Activated CD8-positive, alpha-beta memory T cell treated with anti-CD3 and anti-CD28 coated beads, Interleukin-2, amount 10 ng/mL, durations not matched to agents 7 days and 5 days (primary cell): Measurements from ENCODE around the gene PC. TPM values are rescaled to one million over a fixed set of nuclear protein-coding genes. Genes with fewer than 3 reads are reported as not detected.

Experiments used
- ATAC-seq: fragments of 150-1000 bp; cut with Tn5 transposase; one replicate; pipeline ENCODE4 v1.10.0; 2021; ENCODE audit warnings: moderate library complexity
- CTCF ChIA-PET: fragments of 350-600 bp; sonication (Branson Sonifier 250); formaldehyde crosslinking; loops from one replicate; lab custom pipeline; 2021; ENCODE audit warnings: antibody characterized with exemption; lab: Charles Lee
- DNase-seq: peaks from one replicate; pipeline ENCODE4 v3.0.0-alpha.2; 2020
- H3K27ac Mint-ChIP-seq: one replicate; pipeline ENCODE4 v1.8.0; 2021; ENCODE audit warnings: mild to moderate bottlenecking, mixed read lengths
- H3K27me3 Mint-ChIP-seq: one replicate; pipeline ENCODE4 v1.8.0; 2021; ENCODE audit warnings: mixed read lengths
- H3K36me3 Mint-ChIP-seq: one replicate; pipeline ENCODE4 v1.8.0; 2021; ENCODE audit warnings: mild to moderate bottlenecking, mixed read lengths
- H3K4me1 Mint-ChIP-seq: one replicate; pipeline ENCODE4 v1.8.0; 2021; ENCODE audit warnings: mixed read lengths
- H3K4me3 Mint-ChIP-seq: one replicate; pipeline ENCODE4 v1.8.0; 2021; ENCODE audit warnings: mild to moderate bottlenecking, moderate library complexity, mixed read lengths
- H3K9me3 Mint-ChIP-seq: one replicate; pipeline ENCODE4 v1.8.0; 2022; ENCODE audit warnings: low read depth, mixed read lengths
- total RNA-seq, 2 experiments: library from RNA; stranded (reverse); gene quantifications; one replicate each; pipeline ENCODE4 v1.2.3, GENCODE V29; 2021

Gene PC
- total RNA-seq, 2 experiments from 2014 or later = 10.1 to 11.3 TPM

GRCh38 chr11:66975405-66976027 is 17.3 kb upstream of the PC start:
- Mint-ChIP-seq H3K27ac (no peak overlapping the region), H3K4me3 (no peak overlapping the region), H3K9me3 (peaks cover 2% of the 10 kb centered on the region), H3K27me3 (no peaks in the 10 kb centered on the region), H3K36me3 (no peaks in the 10 kb centered on the region), H3K4me1 (peaks cover 6% of the 10 kb centered on the region)
- CTCF ChIA-PET = interaction anchor here (0.6 to 1.5 kb wide), 5 partner anchors 11 to 92 kb away, joined by 3 to 4 read pairs (median 3); no protein-coding TSS in a partner anchor
- DNase-seq = no peak
- no peak for ATAC-seq

DNA sequence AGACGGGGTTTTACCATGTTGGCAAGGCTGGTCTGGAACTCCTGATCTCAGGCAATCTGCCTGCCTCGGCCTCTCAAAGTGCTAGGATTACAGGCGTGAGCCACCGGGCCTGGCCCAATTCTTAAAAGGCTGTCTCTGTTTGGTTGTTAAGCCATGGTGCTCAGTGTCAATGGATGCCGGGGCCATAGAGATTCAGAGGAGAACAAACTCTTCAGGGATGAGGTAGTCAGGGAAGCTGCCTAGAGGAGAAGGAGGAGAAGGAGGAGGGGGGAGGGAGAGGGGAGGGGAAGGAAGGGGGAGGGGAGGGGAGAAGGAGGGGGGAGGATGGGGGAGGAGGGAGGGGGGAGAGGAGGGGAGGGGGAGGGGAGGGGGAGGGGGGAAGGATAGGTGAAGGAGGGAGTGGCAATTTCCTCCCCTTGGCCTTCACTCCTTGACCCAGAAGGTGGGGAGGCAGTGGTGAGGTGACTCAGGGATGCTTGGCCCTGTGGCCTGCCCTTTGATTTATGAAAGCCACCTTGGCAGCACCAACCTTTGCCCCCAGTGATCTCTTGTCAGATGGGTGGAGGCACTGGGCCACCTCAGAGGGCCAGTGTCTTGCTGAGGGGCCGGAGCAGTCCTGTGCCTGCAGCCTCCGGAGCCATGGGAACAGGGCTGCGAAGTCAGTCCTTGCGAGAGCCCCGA is 16.7 kb upstream of the PC start, which contains the start of gene C11orf86:
Gene C11orf86 (plus strand): TSS at position 581 of the 681 bp plus-strand sequence. CDS start 59 bp downstream, at position 640.
- Mint-ChIP-seq H3K4me1 (peaks cover 10% of the 10 kb centered on the region), H3K9me3 (peaks cover 2% of the 10 kb centered on the region)

DNA sequence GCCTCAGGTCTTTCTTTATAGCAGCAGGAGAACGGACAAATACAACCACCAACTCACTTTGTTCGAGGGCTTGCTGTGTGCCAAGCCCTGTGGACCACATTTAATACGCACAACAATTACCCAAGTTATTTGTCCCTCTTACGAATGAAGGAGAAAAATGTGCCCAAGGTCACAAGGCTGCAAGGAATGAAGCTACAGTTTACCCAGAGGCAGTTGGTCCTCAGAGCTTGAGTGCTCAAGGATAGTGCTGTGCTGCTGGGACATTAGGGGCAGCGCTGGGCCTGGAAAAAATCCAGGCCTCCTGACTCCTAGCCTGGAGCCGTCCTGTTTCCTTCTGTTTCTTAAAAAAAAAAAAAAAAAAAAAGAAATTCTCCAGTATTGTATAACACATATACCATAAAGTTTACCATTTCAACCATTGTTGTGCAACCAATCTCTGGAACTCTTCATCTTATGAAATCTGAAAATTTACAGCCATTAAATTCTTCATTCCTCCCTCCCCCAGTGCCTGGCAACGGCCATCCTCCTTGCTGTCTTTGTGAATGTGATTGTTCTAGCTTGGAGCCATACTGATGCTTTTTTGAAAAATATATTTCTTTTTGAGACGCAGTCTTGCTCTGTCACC is 15.9 kb upstream of the PC start:
- Mint-ChIP-seq H3K9me3 (no peaks in the 10 kb centered on the region), H3K27ac (no peak overlapping the region), H3K36me3 (no peaks in the 10 kb centered on the region), H3K4me3 (no peak overlapping the region), H3K4me1 (peaks cover 10% of the 10 kb centered on the region), H3K27me3 (no peaks in the 10 kb centered on the region)
- no peak for ATAC-seq
- CTCF ChIA-PET = interaction anchor here (1.4 kb wide), 1 partner anchor 12 kb away, joined by 3 read pairs; no protein-coding TSS in a partner anchor
- no peak for DNase-seq

More for the DNA sequence above, 16.7 kb upstream of the PC start, which contains the start of gene C11orf86:
- CTCF ChIA-PET = interaction anchor here (0.6 to 1.5 kb wide), 4 partner anchors 12 to 91 kb away, joined by 3 to 4 read pairs (median 3); no protein-coding TSS in a partner anchor
- no peak for DNase-seq
- Mint-ChIP-seq H3K27ac (no peak within 1 kb of the TSS), H3K4me3 (no peak within 1 kb of the TSS), H3K27me3 (no peaks in the 10 kb centered on the region), H3K36me3 (no peaks in the 10 kb centered on the region)
- ATAC-seq = no peak

GRCh38 chr11:66971488-66971887 is 13.3 kb upstream of the PC start:
- H3K36me3 Mint-ChIP-seq = peaks cover 2% of the 10 kb centered on the region

GRCh38 chr11:66970807-66971442 is 12.7 kb upstream of the PC start:
- peak overlapping the region; percentile 37 for H3K27ac Mint-ChIP-seq

More at GRCh38 chr11:66971488-66971887, 13.3 kb upstream of the PC start:
- H3K4me1 Mint-ChIP-seq = peaks cover 19% of the 10 kb centered on the region
- no peak overlapping the region for H3K27ac Mint-ChIP-seq
- no peaks in the 10 kb centered on the region for H3K9me3 Mint-ChIP-seq
- H3K27me3 Mint-ChIP-seq = no peaks in the 10 kb centered on the region
- ATAC-seq = no peak
- no peak overlapping the region for H3K4me3 Mint-ChIP-seq
- no peak for DNase-seq
- CTCF ChIA-PET = interaction anchor here (1.3 to 1.7 kb wide), 2 partner anchors 8 to 12 kb away, joined by 3 to 5 read pairs; no protein-coding TSS in a partner anchor

GRCh38 chr11:66970371-66970806 is 12.2 kb upstream of the PC start:
- peaks cover 6% of the 10 kb centered on the region for H3K27me3 Mint-ChIP-seq
- H3K9me3 Mint-ChIP-seq = no peaks in the 10 kb centered on the region
- ATAC-seq (no peak), DNase-seq (no peak)
- CTCF ChIA-PET = no interaction called here
- no peak overlapping the region for H3K27ac Mint-ChIP-seq
- H3K4me3 Mint-ChIP-seq = no peak overlapping the region
- peaks cover 2% of the 10 kb centered on the region for H3K36me3 Mint-ChIP-seq
- H3K4me1 Mint-ChIP-seq = peaks cover 19% of the 10 kb centered on the region

More at GRCh38 chr11:66970807-66971442, 12.7 kb upstream of the PC start:
- peaks cover 19% of the 10 kb centered on the region for H3K4me1 Mint-ChIP-seq
- ATAC-seq = peak; percentile 84
- CTCF ChIA-PET = interaction anchor here (1.3 to 1.7 kb wide), 2 partner anchors 8 to 12 kb away, joined by 3 to 5 read pairs; no protein-coding TSS in a partner anchor
- H3K27me3 Mint-ChIP-seq = peaks cover 4% of the 10 kb centered on the region
- H3K9me3 Mint-ChIP-seq = no peaks in the 10 kb centered on the region
- no peak overlapping the region for H3K4me3 Mint-ChIP-seq
- peaks cover 2% of the 10 kb centered on the region for H3K36me3 Mint-ChIP-seq
- DNase-seq = peak; percentile 61

DNA sequence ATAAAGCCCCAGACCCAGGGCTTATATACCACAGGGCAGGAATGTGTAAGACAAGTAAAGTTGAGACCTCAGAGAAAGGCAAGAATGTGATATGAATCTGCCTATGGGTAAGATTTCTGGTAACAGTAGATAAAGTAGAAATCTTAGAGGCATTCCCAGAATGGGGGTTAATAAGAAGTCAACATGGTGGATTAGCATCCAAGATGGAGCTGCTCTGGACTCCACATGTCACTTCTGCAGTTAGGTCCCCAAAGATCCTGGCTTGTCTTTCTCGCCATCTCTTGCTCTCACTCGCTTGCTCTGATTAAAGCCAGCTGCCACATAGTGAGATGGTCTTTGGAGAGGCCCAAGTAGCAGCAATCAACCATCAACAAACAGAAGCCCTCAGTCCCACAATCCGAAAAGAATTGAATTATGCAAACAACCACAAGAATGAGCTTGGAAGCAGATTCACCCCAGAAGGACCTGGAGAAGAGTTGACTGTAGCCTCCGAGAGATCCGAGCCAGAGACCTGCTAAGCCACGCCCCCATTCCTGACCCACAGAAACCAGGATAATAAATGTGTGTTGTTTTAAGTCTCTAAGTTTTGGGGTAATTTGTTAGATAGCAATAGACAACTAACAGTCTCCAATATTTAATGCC is 11.5 kb upstream of the PC start:
- Mint-ChIP-seq H3K4me1 (peaks cover 21% of the 10 kb centered on the region), H3K36me3 (peaks cover 2% of the 10 kb centered on the region), H3K4me3 (no peak overlapping the region), H3K9me3 (no peaks in the 10 kb centered on the region), H3K27ac (no peak overlapping the region), H3K27me3 (peaks cover 6% of the 10 kb centered on the region)
- no peak for DNase-seq
- no peak for ATAC-seq
- CTCF ChIA-PET = no interaction called here

- Mint-ChIP-seq H3K4me3 (no peak overlapping the region), H3K4me1 (peaks cover 24% of the 10 kb centered on the region), H3K36me3 (peaks cover 2% of the 10 kb centered on the region), H3K9me3 (no peaks in the 10 kb centered on the region), H3K27me3 (peaks cover 6% of the 10 kb centered on the region), H3K27ac (peak overlapping the region; percentile 38)
- ATAC-seq (no peak), DNase-seq (no peak)
- CTCF ChIA-PET = no interaction called here
Observed at GRCh38 chr11:66967670-66968425, 9.7 kb upstream of the PC start.

- no peak for ATAC-seq
- H3K27ac Mint-ChIP-seq = no peak overlapping the region
- CTCF ChIA-PET = no interaction called here
- peaks cover 24% of the 10 kb centered on the region for H3K4me1 Mint-ChIP-seq
- peaks cover 2% of the 10 kb centered on the region for H3K36me3 Mint-ChIP-seq
- H3K27me3 Mint-ChIP-seq = peaks cover 6% of the 10 kb centered on the region
- no peak overlapping the region for H3K4me3 Mint-ChIP-seq
- no peak for DNase-seq
- no peaks in the 10 kb centered on the region for H3K9me3 Mint-ChIP-seq
Observed at GRCh38 chr11:66966351-66966750, 8.2 kb upstream of the PC start.

DNA sequence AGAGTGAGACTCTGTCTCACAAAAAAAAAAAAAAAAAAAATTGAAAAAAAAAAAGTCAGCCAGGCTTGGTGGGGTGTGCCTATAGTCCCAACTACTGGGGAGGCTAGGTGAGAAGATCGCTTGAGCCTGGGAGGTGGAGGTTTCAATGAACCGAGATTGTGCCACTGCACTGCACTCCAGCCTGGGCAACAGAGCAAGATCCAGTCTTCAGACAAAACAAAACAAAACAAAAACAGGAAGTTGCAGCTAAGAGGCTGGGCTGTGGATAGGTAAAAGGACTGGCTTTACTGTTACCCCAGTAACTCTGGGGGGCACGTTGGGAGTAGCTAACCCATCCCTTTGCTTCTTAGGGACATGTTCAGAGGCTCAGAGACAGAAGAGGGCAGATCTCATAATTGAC is 6.3 kb upstream of the PC start:
- peaks cover 2% of the 10 kb centered on the region for H3K36me3 Mint-ChIP-seq
- no peaks in the 10 kb centered on the region for H3K9me3 Mint-ChIP-seq
- H3K4me3 Mint-ChIP-seq = no peak overlapping the region
- no peak overlapping the region for H3K27ac Mint-ChIP-seq
- peaks cover 10% of the 10 kb centered on the region for H3K27me3 Mint-ChIP-seq
- ATAC-seq (no peak), DNase-seq (no peak)
- CTCF ChIA-PET = interaction anchor here (1.7 kb wide), 1 partner anchor 81 kb away, joined by 3 read pairs; no protein-coding TSS in a partner anchor
- peaks cover 14% of the 10 kb centered on the region for H3K4me1 Mint-ChIP-seq

GRCh38 chr11:66962801-66963200 is 4.6 kb upstream of the PC start:
- DNase-seq = no peak
- no peak for ATAC-seq
- Mint-ChIP-seq H3K4me3 (no peak overlapping the region), H3K36me3 (no peaks in the 10 kb centered on the region), H3K4me1 (peaks cover 16% of the 10 kb centered on the region), H3K9me3 (no peaks in the 10 kb centered on the region), H3K27ac (no peak overlapping the region), H3K27me3 (peaks cover 15% of the 10 kb centered on the region)
- CTCF ChIA-PET = interaction anchor here (0.6 to 1.4 kb wide), 2 partner anchors 9 to 13 kb away, joined by 3 read pairs; no protein-coding TSS in a partner anchor

- CTCF ChIA-PET = interaction anchor here (1.4 kb wide), 1 partner anchor 13 kb away, joined by 3 read pairs; no protein-coding TSS in a partner anchor
- no peak for ATAC-seq
- no peak for DNase-seq
- Mint-ChIP-seq H3K4me1 (peaks cover 17% of the 10 kb centered on the region), H3K36me3 (no peaks in the 10 kb centered on the region), H3K27me3 (peaks cover 15% of the 10 kb centered on the region), H3K4me3 (no peak overlapping the region), H3K27ac (no peak overlapping the region), H3K9me3 (no peaks in the 10 kb centered on the region)
Observed at GRCh38 chr11:66962247-66962646, 4.1 kb upstream of the PC start.
